ENCODE data around the gene CD3G.

GRCh38 chr11:118318581-118319336 is 25.4 kb upstream of the CD3G start:
- TF ChIP-seq EZH2 (IDR thresholded peaks at IDR 0.05; ENCODE audit: insufficient read depth, poor library complexity, severe bottlenecking) (no peak), EZH2phosphoT487 (IDR thresholded peaks at IDR 0.05; ENCODE audit: insufficient read depth, low read depth) (no peak)

All from GM23248 (cell line).